ENCODE measurements around the gene ASAP3.

DNA sequence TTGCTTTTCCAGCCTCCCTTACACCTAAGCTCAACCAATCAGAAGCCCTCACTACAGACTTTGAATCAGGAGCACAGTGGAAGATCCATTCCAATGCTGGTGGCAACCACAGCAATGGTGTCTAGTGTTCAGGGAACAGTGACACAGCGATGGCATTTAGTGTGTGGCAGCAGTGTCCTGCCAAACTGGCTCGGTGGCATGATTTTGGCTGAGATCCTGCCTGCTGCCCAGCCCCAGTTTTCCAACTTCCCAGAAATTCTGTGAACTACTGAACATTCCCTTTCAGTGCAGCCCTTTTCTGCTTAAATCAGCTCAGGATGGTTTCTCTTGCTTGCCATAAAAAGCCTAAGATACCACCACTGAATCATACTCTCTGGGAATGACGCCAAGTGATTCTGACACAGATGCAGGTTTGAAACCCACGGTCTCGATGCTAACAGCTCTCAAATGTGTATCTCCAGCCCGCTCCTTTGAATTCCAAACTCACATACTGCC is 8.8 kb downstream of the ASAP3 start:
- no peak for TF ChIP-seq CTCF (IDR thresholded peaks at IDR 0.05; ENCODE audit: poor library complexity)
- TF ChIP-seq EZH2phosphoT487 (IDR thresholded peaks at IDR 0.05; ENCODE audit: low read depth, severe bottlenecking, unreplicated experiment), result no peak

Measured in hepatocyte (in vitro differentiated cells).